Glutamatergic neuron (in vitro differentiated cells): ENCODE measurements around the gene CNTNAP2. TPM values are rescaled to one million over a fixed set of nuclear protein-coding genes. Genes with fewer than 3 reads are reported as not detected.

Experiments used
- DNase-seq: peaks from one replicate; pipeline ENCODE4 v3.0.0; 2022
- H3K27ac Mint-ChIP-seq: one replicate; pipeline ENCODE4 v1.8.0; 2020; ENCODE audit warnings: mild to moderate bottlenecking, mixed read lengths, inconsistent platforms; ENCODE audit not compliant: unreplicated experiment
- H3K27me3 Mint-ChIP-seq: one replicate; pipeline ENCODE4 v1.8.0; 2020; ENCODE audit warnings: mild to moderate bottlenecking, moderate library complexity, mixed read lengths, inconsistent platforms; ENCODE audit not compliant: unreplicated experiment
- H3K36me3 Mint-ChIP-seq: one replicate; pipeline ENCODE4 v1.8.0; 2020; ENCODE audit warnings: mild to moderate bottlenecking, mixed read lengths, inconsistent platforms; ENCODE audit not compliant: unreplicated experiment
- H3K4me1 Mint-ChIP-seq: one replicate; pipeline ENCODE4 v1.8.0; 2020; ENCODE audit warnings: mild to moderate bottlenecking, low read depth, mixed read lengths, inconsistent platforms; ENCODE audit not compliant: unreplicated experiment
- H3K4me3 Mint-ChIP-seq: one replicate; pipeline ENCODE4 v1.8.0; 2020; ENCODE audit warnings: mild to moderate bottlenecking, mixed read lengths, inconsistent platforms; ENCODE audit not compliant: unreplicated experiment
- H3K9me3 Mint-ChIP-seq: one replicate; pipeline ENCODE4 v1.8.0; 2020; ENCODE audit warnings: mild to moderate bottlenecking, moderate library complexity, mixed read lengths, inconsistent platforms; ENCODE audit not compliant: unreplicated experiment
- CTCF ChIP-seq: fragments of 200-600 bp; sonication (generic); IDR thresholded peaks from one replicate; pipeline ENCODE4 v1.5.0; 2021; ENCODE audit not compliant: partially characterized antibody, unreplicated experiment
- total RNA-seq: library from RNA; stranded (reverse); fragmentation: NEBNext Ultra II Directional; extraction: Animal tissue kit (Norgen Biotek cat#: 25700); gene quantifications from one replicate; pipeline ENCODE4 v1.2.1, GENCODE V29; 2021; ENCODE audit not compliant: unreplicated experiment

Gene CNTNAP2
- total RNA-seq, 1 donor from 2014 or later, result 25.8 TPM

- Mint-ChIP-seq H3K4me3 (no peak overlapping the region), H3K27ac (no peak overlapping the region), H3K9me3 (no peaks in the 10 kb centered on the region), H3K36me3 (no peaks in the 10 kb centered on the region), H3K27me3 (no peaks in the 10 kb centered on the region), H3K4me1 (no peaks in the 10 kb centered on the region)
- DNase-seq, result no peak
- no peak for TF ChIP-seq CTCF
These were observed 584.6 kb downstream of the CNTNAP2 start for GRCh38 chr7:146701166-146701565.

- no peak overlapping the region for H3K4me3 Mint-ChIP-seq
- no peak overlapping the region for H3K27ac Mint-ChIP-seq
- DNase-seq, result no peak
- no peaks in the 10 kb centered on the region for H3K27me3 Mint-ChIP-seq
- TF ChIP-seq CTCF, result no peak
- H3K4me1 Mint-ChIP-seq, result no peaks in the 10 kb centered on the region
- no peaks in the 10 kb centered on the region for H3K9me3 Mint-ChIP-seq
- H3K36me3 Mint-ChIP-seq, result no peaks in the 10 kb centered on the region
These were observed 586.3 kb downstream of the CNTNAP2 start for GRCh38 chr7:146702898-146703297.

GRCh38 chr7:146709451-146710027 lies 592.9 kb downstream of the CNTNAP2 start:
- TF ChIP-seq CTCF, result no peak
- Mint-ChIP-seq H3K27me3 (peaks cover 2% of the 10 kb centered on the region), H3K9me3 (peaks cover 7% of the 10 kb centered on the region), H3K27ac (no peak overlapping the region), H3K36me3 (no peaks in the 10 kb centered on the region), H3K4me1 (peaks cover 12% of the 10 kb centered on the region), H3K4me3 (no peak overlapping the region)
- no peak for DNase-seq

- peaks cover 7% of the 10 kb centered on the region for H3K9me3 Mint-ChIP-seq
- peak overlapping the region; percentile 36 for H3K4me3 Mint-ChIP-seq
- H3K27me3 Mint-ChIP-seq, result peaks cover 2% of the 10 kb centered on the region
- no peak for DNase-seq
- H3K27ac Mint-ChIP-seq, result peak overlapping the region; percentile 53
- no peaks in the 10 kb centered on the region for H3K36me3 Mint-ChIP-seq
- TF ChIP-seq CTCF, result no peak
- peaks cover 12% of the 10 kb centered on the region for H3K4me1 Mint-ChIP-seq
These were observed 596.6 kb downstream of the CNTNAP2 start for GRCh38 chr7:146713205-146713604.

- peaks cover 12% of the 10 kb centered on the region for H3K4me1 Mint-ChIP-seq
These were observed 597.3 kb downstream of the CNTNAP2 start for GRCh38 chr7:146713934-146714333.

More at GRCh38 chr7:146713934-146714333, 597.3 kb downstream of the CNTNAP2 start:
- no peak for TF ChIP-seq CTCF
- Mint-ChIP-seq H3K27ac (no peak overlapping the region), H3K9me3 (peaks cover 7% of the 10 kb centered on the region), H3K4me3 (no peak overlapping the region), H3K36me3 (no peaks in the 10 kb centered on the region), H3K27me3 (peaks cover 2% of the 10 kb centered on the region)
- DNase-seq, result no peak
